LNCAP (cell line): ENCODE measurements around the gene CREM.

Experiments
- CTCF ChIP-seq: fragments of 450-650 bp; IDR thresholded peaks from 2 replicates; pipeline ENCODE4 v1.5.1; 2017; ENCODE audit warnings: mild to moderate bottlenecking

The CREM gene

GRCh38 chr10:35208949-35209613 lies 82.4 kb downstream of the CREM start:
- TF ChIP-seq CTCF: no peak

DNA sequence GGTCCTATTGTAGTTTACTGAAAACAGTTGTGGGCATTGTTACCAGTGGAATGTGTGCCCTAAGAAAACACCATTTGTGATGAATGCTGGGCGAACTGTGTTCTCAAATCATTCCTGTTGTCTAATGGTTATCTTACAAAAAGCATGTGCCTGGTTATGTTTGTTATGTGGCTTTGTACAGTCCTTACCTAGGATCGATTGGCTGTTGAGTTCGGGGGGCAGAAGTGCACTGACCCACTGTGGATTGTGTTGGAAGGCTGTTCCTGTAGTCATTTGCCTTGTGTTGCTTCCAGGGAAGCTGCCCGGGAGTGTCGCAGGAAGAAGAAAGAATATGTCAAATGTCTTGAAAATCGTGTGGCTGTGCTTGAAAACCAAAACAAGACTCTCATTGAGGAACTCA lies 84.3 kb downstream of the CREM start:
- no peak for TF ChIP-seq CTCF

DNA sequence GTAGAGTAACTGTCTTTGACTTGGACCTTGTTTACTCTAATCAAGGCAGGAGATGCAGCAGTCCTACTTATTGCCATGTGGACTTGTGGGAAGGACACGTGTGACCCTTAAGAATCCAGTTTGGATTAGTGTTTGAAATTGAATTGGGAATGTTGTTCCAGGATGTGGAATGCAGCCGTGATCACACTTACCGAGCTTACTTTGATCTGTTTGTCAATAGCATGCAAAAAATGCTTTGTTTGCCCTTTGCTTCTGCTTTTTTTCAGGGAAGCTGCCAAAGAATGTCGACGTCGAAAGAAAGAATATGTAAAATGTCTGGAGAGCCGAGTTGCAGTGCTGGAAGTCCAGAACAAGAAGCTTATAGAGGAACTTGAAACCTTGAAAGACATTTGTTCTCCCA lies 84.7 kb downstream of the CREM start:
- TF ChIP-seq CTCF: no peak

DNA sequence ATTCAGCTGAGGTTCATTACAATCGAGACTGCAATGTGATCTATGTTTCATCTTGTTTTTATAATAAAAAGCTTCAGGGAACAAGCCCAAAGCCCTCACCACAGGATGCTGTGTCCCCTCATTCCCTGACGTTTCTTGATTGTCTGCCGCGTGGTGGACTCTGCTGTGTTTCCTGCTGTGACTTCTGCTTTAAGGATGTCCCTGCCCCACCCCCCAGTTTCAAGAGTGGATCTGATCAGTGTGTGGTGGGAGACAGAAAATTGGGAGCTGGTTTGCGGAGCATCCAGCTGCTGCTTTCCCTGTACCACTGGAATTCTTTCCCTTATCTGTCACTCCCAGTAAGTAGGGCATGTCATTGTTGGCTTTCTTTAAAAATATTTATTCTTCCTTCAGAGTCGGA lies 86.2 kb downstream of the CREM start:
- TF ChIP-seq CTCF: no peak

DNA sequence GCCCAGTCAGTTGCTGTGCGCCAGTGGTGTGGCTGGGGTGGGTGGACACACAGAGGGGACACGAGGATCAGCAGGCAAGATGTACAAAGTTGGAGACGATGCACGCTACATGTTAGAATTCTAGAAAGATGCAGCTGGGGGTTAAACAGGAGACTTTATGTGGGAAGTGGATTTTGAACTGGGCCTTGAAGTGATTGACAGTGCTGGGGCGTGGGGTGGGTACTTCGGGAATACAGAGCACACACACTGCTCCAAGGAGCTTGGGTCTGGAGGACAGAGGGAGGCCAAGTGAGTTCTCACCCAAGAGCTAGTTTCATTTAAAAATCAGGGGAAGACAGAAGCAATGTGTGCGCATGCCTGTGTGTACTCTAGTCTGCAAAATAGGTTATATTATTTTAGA lies 87.1 kb downstream of the CREM start:
- no peak for TF ChIP-seq CTCF

DNA sequence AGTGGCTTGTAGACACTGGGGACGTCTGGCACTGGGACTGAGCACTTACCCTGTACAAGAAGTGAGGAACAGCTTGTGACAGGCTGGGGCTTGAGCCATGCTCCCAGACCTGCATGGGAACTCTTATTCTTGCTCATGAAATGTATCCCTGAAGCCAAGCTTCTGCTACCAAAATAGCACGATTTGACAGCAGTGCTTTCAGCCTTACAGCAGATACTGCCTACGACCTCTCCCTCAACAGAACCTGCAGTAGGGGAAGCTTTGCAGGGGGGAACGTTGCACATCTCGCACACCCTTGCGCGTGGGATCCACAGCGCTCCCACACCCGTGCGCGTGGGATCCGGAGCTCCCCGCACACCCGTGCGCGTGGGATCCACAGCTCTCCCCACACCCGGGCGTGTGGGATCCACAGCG lies 88.0 kb downstream of the CREM start:
- TF ChIP-seq CTCF: no peak

- TF ChIP-seq CTCF: no peak
These were observed 88.5 kb downstream of the CREM start for GRCh38 chr10:35215107-35215506.
